H1 (cell line): Measurements from ENCODE around the gene NOP9. TPM values are rescaled to one million over a fixed set of nuclear protein-coding genes. Genes with fewer than 3 reads are reported as not detected.

Experiments used
- CTCF ChIA-PET: fragments of 300-600 bp; sonication (Branson Sonifier 250); formaldehyde crosslinking; loops from one replicate; lab custom pipeline; 2021; ENCODE audit not compliant: partially characterized antibody; lab: Charles Lee
- POLR2A ChIA-PET: fragments of 300-600 bp; sonication (Branson Sonifier 250); formaldehyde crosslinking; loops from one replicate; lab custom pipeline; 2021; ENCODE audit warnings: inconsistent platforms; ENCODE audit not compliant: partially characterized antibody; lab: Charles Lee
- DNase-seq, 2 experiments: peaks; one replicate each; pipeline versions ENCODE4 v3.0.0 to v3.0.0-alpha.2; 2010 to 2022; ENCODE audit warnings: low spot score in 2 of 2, low read depth in 1 of 2, mixed read lengths in 1 of 2
- FAIRE-seq: peaks from 2 replicates; lab custom pipeline; 2011; peaks lifted over from hg19 to GRCh38; lab: Jason Lieb, UNC
- H2AFZ ChIP-seq: 2 replicates; pipeline ENCODE4 v1.8.1; 2012; ENCODE audit warnings: low read length, inconsistent platforms
- H2AK5ac ChIP-seq: 2 replicates; pipeline ENCODE4 v1.6.1; 2013; ENCODE audit warnings: low read depth, low read length
- H2BK120ac ChIP-seq: replicated peaks from 2 replicates; pipeline ENCODE3; 2013; ENCODE audit warnings: low read depth, low read length, inconsistent platforms
- H2BK12ac ChIP-seq: 2 replicates; pipeline ENCODE4 v1.6.1; 2013; ENCODE audit warnings: low read depth, low read length
- H2BK15ac ChIP-seq: 2 replicates; pipeline ENCODE4 v1.6.1; 2013; ENCODE audit warnings: low read length
- H2BK20ac ChIP-seq: 2 replicates; pipeline ENCODE4 v1.6.1; 2013; ENCODE audit warnings: low read length
- H2BK5ac ChIP-seq: 2 replicates; pipeline ENCODE4 v1.6.1; 2013; ENCODE audit warnings: low read depth, low read length
- H3K14ac ChIP-seq: 2 replicates; pipeline ENCODE4 v1.6.1; 2013; ENCODE audit warnings: inconsistent platforms; ENCODE audit not compliant: insufficient read length
- H3K18ac ChIP-seq: 2 replicates; pipeline ENCODE4 v1.6.1; 2013; ENCODE audit warnings: low read length; ENCODE audit errors: extremely low read depth
- H3K23ac ChIP-seq: 2 replicates; pipeline ENCODE4 v1.6.1; 2013; ENCODE audit warnings: inconsistent platforms; ENCODE audit not compliant: insufficient read length
- H3K23me2 ChIP-seq: 2 replicates; pipeline ENCODE4 v1.6.1; 2013; ENCODE audit warnings: low read depth, low read length
- H3K27ac ChIP-seq: 2 replicates; pipeline ENCODE4 v1.6.1; 2011; ENCODE audit warnings: low read depth, low read length, inconsistent platforms
- H3K27me3 ChIP-seq, 4 experiments: replicated peaks in 1 of 4; 1 replicate in 1 of 4; 2 replicates in 3 of 4; pipeline versions ENCODE4 v1.6.1 to v1.8.1; 2011 to 2013; ENCODE audit warnings: low read length in 3 of 4, mild to moderate bottlenecking in 3 of 4, inconsistent platforms in 2 of 4, mixed read lengths in 2 of 4, moderate library complexity in 1 of 4; ENCODE audit not compliant: control insufficient read depth in 3 of 4, insufficient read depth in 3 of 4; ENCODE audit errors: extremely low read depth in 1 of 4
- H3K36me3 ChIP-seq, 4 experiments: 2 replicates each; pipeline versions ENCODE4 v1.6.1 to v1.8.1; 2011 to 2013; ENCODE audit warnings: mild to moderate bottlenecking in 4 of 4, low read length in 3 of 4, moderate library complexity in 2 of 4, control low read depth in 1 of 4, inconsistent platforms in 1 of 4; ENCODE audit not compliant: insufficient read depth in 4 of 4, control insufficient read depth in 2 of 4
- H3K4ac ChIP-seq: replicated peaks from 2 replicates; pipeline ENCODE3; 2013; ENCODE audit warnings: low read length, low read depth, mixed read lengths, inconsistent platforms; ENCODE audit not compliant: insufficient read length
- H3K4me1 ChIP-seq, 4 experiments: replicated peaks in 1 of 4; 1 replicate in 1 of 4; 2 replicates in 3 of 4; pipeline versions ENCODE4 v1.6.1 to v1.8.1; 2011 to 2013; ENCODE audit warnings: low read length in 3 of 4, inconsistent platforms in 2 of 4, mixed read lengths in 1 of 4; ENCODE audit not compliant: insufficient read depth in 4 of 4, control insufficient read depth in 3 of 4
- H3K4me2 ChIP-seq, 2 experiments: 2 replicates each; pipeline versions ENCODE4 v1.6.1 to v1.8.1; 2011 to 2013; ENCODE audit warnings: low read depth in 2 of 2, low read length in 2 of 2, control low read depth in 1 of 2, inconsistent platforms in 1 of 2, mild to moderate bottlenecking in 1 of 2; ENCODE audit not compliant: insufficient read depth in 1 of 2
- H3K4me3 ChIP-seq, 4 experiments: fragments of 200-600, 300-600 bp in 1 of 4; sonication (generic), shearing (Covaris generic), sonication (Bioruptor Twin) in 1 of 4; 2 replicates each; pipeline versions ENCODE4 v1.5.1 to v1.8.1; 2011 to 2016; ENCODE audit warnings: low read length in 4 of 4, low read depth in 3 of 4, control low read depth in 2 of 4, inconsistent platforms in 2 of 4, mild to moderate bottlenecking in 2 of 4, mixed read lengths in 1 of 4, moderate library complexity in 1 of 4; ENCODE audit not compliant: insufficient read depth in 2 of 4; ENCODE audit errors: extremely low read depth in 1 of 4
- H3K56ac ChIP-seq: replicated peaks from 2 replicates; pipeline ENCODE3; 2013; ENCODE audit warnings: low read depth, mild to moderate bottlenecking, mixed read lengths, low read length, inconsistent platforms; ENCODE audit not compliant: insufficient read length
- H3K79me1 ChIP-seq: 2 replicates; pipeline ENCODE4 v1.6.1; 2013; ENCODE audit warnings: low read depth, low read length, control low read depth
- H3K79me2 ChIP-seq, 2 experiments: 2 replicates each; pipeline versions ENCODE4 v1.6.1 to v1.8.1; 2012 to 2013; ENCODE audit warnings: low read length in 2 of 2, mild to moderate bottlenecking in 2 of 2, inconsistent platforms in 1 of 2; ENCODE audit not compliant: insufficient read depth in 2 of 2, control insufficient read depth in 1 of 2
- H3K9ac ChIP-seq, 4 experiments: replicated peaks in 1 of 4; 1 replicate in 1 of 4; 2 replicates in 3 of 4; pipeline versions ENCODE4 v1.6.1 to v1.8.1; 2011 to 2013; ENCODE audit warnings: low read depth in 3 of 4, low read length in 3 of 4, control low read depth in 2 of 4, mild to moderate bottlenecking in 2 of 4, moderate library complexity in 2 of 4, inconsistent platforms in 1 of 4; ENCODE audit errors: extremely low read depth in 1 of 4
- H3K9me3 ChIP-seq, 2 experiments: 2 replicates each; pipeline versions ENCODE4 v1.6.1 to v1.8.1; 2012 to 2013; ENCODE audit warnings: mild to moderate bottlenecking in 2 of 2, moderate library complexity in 2 of 2, control low read depth in 1 of 2, inconsistent platforms in 1 of 2, low read depth in 1 of 2, low read length in 1 of 2, mixed read lengths in 1 of 2; ENCODE audit not compliant: insufficient read depth in 2 of 2
- H4K20me1 ChIP-seq, 2 experiments: replicated peaks in 1 of 2; 2 replicates each; pipeline versions ENCODE3 to v1.8.1; 2011 to 2013; ENCODE audit warnings: inconsistent platforms in 2 of 2, low read length in 2 of 2, mild to moderate bottlenecking in 1 of 2; ENCODE audit not compliant: insufficient read depth in 2 of 2, control insufficient read depth in 1 of 2
- H4K5ac ChIP-seq: 2 replicates; pipeline ENCODE4 v1.6.1; 2013; ENCODE audit warnings: low read length, low read depth, mixed read lengths, inconsistent platforms; ENCODE audit not compliant: insufficient read length
- H4K8ac ChIP-seq: 2 replicates; pipeline ENCODE4 v1.8.0; 2013; ENCODE audit warnings: mild to moderate bottlenecking, moderate library complexity, low read length, inconsistent platforms; ENCODE audit not compliant: insufficient read depth; ENCODE audit errors: extremely low read depth
- H4K91ac ChIP-seq: replicated peaks from 2 replicates; pipeline ENCODE3; 2013; ENCODE audit warnings: low read length, mixed read lengths, inconsistent platforms; ENCODE audit not compliant: insufficient read length
- ASH2L ChIP-seq: fragments of 200-600, 300-600 bp; sonication (generic); IDR thresholded peaks from one replicate; pipeline ENCODE4 v1.7.1; 2017; ENCODE audit warnings: low read length
- CHD1 ChIP-seq: IDR thresholded peaks from 2 replicates; pipeline ENCODE4 v1.6.1; 2012; ENCODE audit warnings: low read depth, low read length, improper control_type of control experiment
- GTF2F1 ChIP-seq: IDR thresholded peaks from 2 replicates; pipeline ENCODE4 v1.6.1; 2012; ENCODE audit warnings: low read depth, low read length, improper control_type of control experiment, borderline replicate concordance
- SAP30 ChIP-seq: fragments of 300-600 bp; sonication (generic); IDR thresholded peaks from 2 replicates; pipeline ENCODE4 v1.7.1; 2012; ENCODE audit warnings: low read length, moderate library complexity, mild to moderate bottlenecking, inconsistent platforms; ENCODE audit not compliant: insufficient read depth, insufficient replicate concordance
- WGBS, 2 experiments: shearing (Covaris generic) in 1 of 2; methylation state at CpG; one replicate each; pipeline versions ENCODE4 v1.1.6 to v1.1.7; 2013 to 2015; ENCODE audit warnings: low lambda C conversion rate in 2 of 2, mixed read lengths in 2 of 2, inconsistent platforms in 1 of 2, low coverage in 1 of 2, missing lambda C conversion rate in 1 of 2; ENCODE audit not compliant: insufficient replicate concordance in 2 of 2, insufficient coverage in 1 of 2, insufficient read length in 1 of 2; ENCODE audit errors: extremely low coverage in 1 of 2, missing lambda C conversion rate in 1 of 2; 5-methylcytosine and 5-hydroxymethylcytosine counted together
- polyA plus RNA-seq, 7 experiments: library from polyadenylated mRNA; depleted of rRNA in 3 of 7; stranded (reverse) in 5 of 7; unstranded in 2 of 7; fragments of >200 nt in 5 of 7; fragments of 200-250 nt in 2 of 7; gene quantifications; 1 replicate in 5 of 7; 2 replicates in 1 of 7; 4 replicates in 1 of 7; pipeline versions ENCODE4 v1.2.1 to v1.2.3, GENCODE V29; 2011 to 2013; ENCODE audit warnings: missing spikeins in 2 of 7, mixed read lengths in 2 of 7
- total RNA-seq: library from RNA; stranded (reverse); fragmentation: NEBNext Ultra II Directional; extraction: Animal tissue kit (Norgen Biotek cat#: 25700); gene quantifications from 2 replicates; pipeline ENCODE4 v1.2.1, GENCODE V29; 2021

The NOP9 gene
- total and polyA plus RNA-seq, 2 of the 8 experiments (the other 6 are each of a cell fraction or from before 2014, with no cell fraction given), result 17.8 to 34.8 TPM

GRCh38 chr14:24284501-24285035 is 15.1 kb upstream of the NOP9 start:
- no peak overlapping the region for H3K4me2 ChIP-seq
- H2BK5ac ChIP-seq, result peak overlapping the region; percentile 56; the same call in 1 of the 2 replicates
- FAIRE-seq, result no peak
- WGBS, 2 experiments, result 81% methylated on average over 10 of the region's 11 CpGs; no CpG with 5 or more reads in 1 of the 2 experiments
- H2BK15ac ChIP-seq, result no peak overlapping the region
- H3K36me3 ChIP-seq, result peaks cover 0 to 2% (median 0%) of the 10 kb centered on the region in 4 experiments; a peak in 1 of 8 replicates
- no peak overlapping the region for H2BK12ac ChIP-seq
- no peak overlapping the region for H3K18ac ChIP-seq
- H3K4ac ChIP-seq, result no peak overlapping the region
- POLR2A ChIA-PET, result interaction anchor here (0.9 to 3.8 kb wide), 8 partner anchors 8 to 95 kb away, joined by 3 to 13 read pairs (median 4); partner anchors contain the start of genes RABGGTA and TINF2
- no peak overlapping the region for H4K8ac ChIP-seq
- CTCF ChIA-PET, result interaction anchor here (4.9 to 11.5 kb wide), 5 partner anchors 7 to 42 kb away, joined by 30 to 137 read pairs (median 44); partner anchors contain the start of genes CIDEB, DHRS1, LTB4R2 and NOP9
- no peak overlapping the region for H2BK20ac ChIP-seq
- no peaks in the 10 kb centered on the region for H3K4me1 ChIP-seq
- H3K56ac ChIP-seq, result no peak overlapping the region
- H3K27me3 ChIP-seq, result no peaks in the 10 kb centered on the region
- no peak overlapping the region for H3K9ac ChIP-seq
- no peak overlapping the region for H3K27ac ChIP-seq
- H4K5ac ChIP-seq, result no peak overlapping the region
- H3K14ac ChIP-seq, result no peak overlapping the region
- H3K9me3 ChIP-seq, result no peaks in the 10 kb centered on the region
- no peak overlapping the region for H4K91ac ChIP-seq
- no peak for TF ChIP-seq CHD1
- TF ChIP-seq GTF2F1, result no peak
- TF ChIP-seq ASH2L, result no peak
- TF ChIP-seq SAP30, result no peak
- TF ChIP-seq, all 59 proteins: peak for 0
- Histone ChIP-seq H4K20me1 (peaks cover 0 to 3% of the 10 kb centered on the region in 2 experiments), H3K79me1 (no peaks in the 10 kb centered on the region; the same call in 1 of the 2 replicates), H2AK5ac (no peak overlapping the region), H2AFZ (no peak overlapping the region), H2BK120ac (no peak overlapping the region), H3K79me2 (no peaks in the 10 kb centered on the region), H3K4me3 (no peak overlapping the region), H3K23me2 (no peaks in the 10 kb centered on the region), H3K23ac (no peak overlapping the region)
- DNase-seq, result no peak
